ENCODE data around the gene HPCAL4.

DNA sequence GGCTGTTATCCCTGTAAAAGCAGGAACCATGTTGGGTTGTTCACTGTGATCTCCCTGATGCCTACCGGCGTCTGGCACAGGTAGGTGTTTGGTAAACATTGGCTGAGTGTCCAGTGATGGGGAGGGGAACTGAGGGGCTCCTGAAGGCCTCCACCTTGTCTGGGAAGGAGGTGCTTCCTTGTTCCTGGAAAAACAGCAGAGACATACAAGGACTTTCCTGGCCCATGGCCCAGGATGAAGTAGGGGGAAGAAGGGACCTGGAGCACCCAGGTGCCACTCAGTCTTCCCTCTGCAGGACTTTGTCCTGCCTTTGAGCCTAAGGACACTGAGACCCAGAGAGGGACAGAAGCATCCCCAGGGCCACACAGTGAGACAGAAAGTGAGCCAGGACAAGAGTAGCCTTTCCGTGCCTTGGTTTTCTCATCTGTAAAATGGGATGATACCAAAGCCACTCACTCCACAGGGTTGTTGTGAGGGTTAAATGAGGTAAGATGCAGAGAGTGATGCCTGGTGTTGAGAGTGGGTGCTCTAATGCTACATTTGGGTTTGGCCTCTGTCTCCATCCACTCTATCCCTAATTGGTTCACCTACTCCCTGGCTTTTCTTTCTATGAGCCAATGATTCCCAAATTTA, 45.7 kb downstream of the HPCAL4 start:
- TF ChIP-seq CTCF (IDR thresholded peaks at IDR 0.05), result no peak
- TF ChIP-seq POLR2A (IDR thresholded peaks at IDR 0.05), result no peak

Data from thyroid gland (tissue), 4 donors.